H1 (cell line): ENCODE measurements around the gene OOSP3.

Source experiments
- CBX8 ChIP-seq: fragments of 300-800, 300-1000 bp; sonication (generic); IDR thresholded peaks from 2 replicates; pipeline ENCODE4 v1.7.1; 2016; ENCODE audit warnings: low read depth, low read length, borderline replicate concordance
- EGR1 ChIP-seq: IDR thresholded peaks from 2 replicates; pipeline ENCODE4 v1.6.1; 2011; ENCODE audit warnings: low read depth, low read length, borderline replicate concordance
- EP300 ChIP-seq, 2 experiments: IDR thresholded peaks; 1 replicate in 1 of 2; 2 replicates in 1 of 2; pipeline ENCODE4 v1.6.1; 2011 to 2012; ENCODE audit warnings: low read depth in 2 of 2, low read length in 2 of 2, mild to moderate bottlenecking in 2 of 2, borderline replicate concordance in 1 of 2, inconsistent platforms in 1 of 2, moderate library complexity in 1 of 2
- EZH2 ChIP-seq: fragments of 200-600 bp; sonication (generic); IDR thresholded peaks from 2 replicates; pipeline ENCODE4 v1.7.1; 2012; ENCODE audit warnings: low read depth, mild to moderate bottlenecking, moderate library complexity, low read length, inconsistent platforms; ENCODE audit not compliant: severe bottlenecking
- HDAC2 ChIP-seq, 2 experiments: fragments of 300-600 bp in 1 of 2; sonication (generic) in 1 of 2; IDR thresholded peaks; 2 replicates each; pipeline ENCODE4 v1.6.1; 2011 to 2012; ENCODE audit warnings: low read depth in 2 of 2, low read length in 2 of 2, mild to moderate bottlenecking in 2 of 2, moderate library complexity in 2 of 2, borderline replicate concordance in 1 of 2, inconsistent platforms in 1 of 2
- KDM4A ChIP-seq: IDR thresholded peaks from one replicate; pipeline ENCODE4 v1.7.1; 2012; ENCODE audit warnings: low read depth, mild to moderate bottlenecking, moderate library complexity, low read length, inconsistent platforms; ENCODE audit not compliant: severe bottlenecking
- POLR2AphosphoS5 ChIP-seq: IDR thresholded peaks from 2 replicates; pipeline ENCODE4 v1.6.1; 2011; ENCODE audit warnings: low read depth, low read length
- RNF2 ChIP-seq: fragments of 200-900, 300-1000 bp; sonication (generic); IDR thresholded peaks from 2 replicates; pipeline ENCODE4 v1.7.1; 2016; ENCODE audit warnings: borderline replicate concordance, low read depth, mild to moderate bottlenecking, antibody characterized with exemption, low read length; ENCODE audit not compliant: poor library complexity, severe bottlenecking; ENCODE audit errors: missing control alignments
- ZNF274 ChIP-seq: IDR thresholded peaks from 2 replicates; pipeline ENCODE4 v1.7.0; 2012; ENCODE audit warnings: low read length, borderline replicate concordance; ENCODE audit errors: extremely low read depth
- TF ChIP-seq, protein P1 (sequence below), 3 experiments: IDR thresholded peaks; 1 replicate in 2 of 3; 2 replicates in 1 of 3; pipeline versions ENCODE4 v1.5.1 to v1.6.1; 2011; ENCODE audit warnings: low read length in 3 of 3, mild to moderate bottlenecking in 3 of 3, inconsistent platforms in 2 of 3, low read depth in 1 of 3, moderate library complexity in 1 of 3; ENCODE audit not compliant: insufficient read depth in 1 of 3; ENCODE audit errors: control extremely low read depth in 1 of 3

DNA sequence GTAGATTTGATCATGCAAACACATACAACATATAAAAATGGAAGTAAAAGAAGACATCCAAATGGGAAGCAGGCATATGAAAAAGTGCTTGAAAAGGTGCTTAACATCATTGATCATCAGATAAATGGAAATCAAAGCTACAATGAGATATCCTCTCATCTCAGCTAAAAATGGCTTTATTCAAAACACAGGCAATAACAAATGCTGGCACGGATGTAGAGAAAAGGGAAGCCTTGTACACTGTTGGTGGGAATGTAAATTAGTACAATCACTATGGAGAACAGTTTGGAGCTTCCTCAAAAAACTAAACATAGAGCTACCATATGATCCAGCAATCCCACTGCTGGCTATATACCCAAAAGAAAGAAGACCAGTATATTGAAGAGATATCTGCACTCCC lies 11.7 kb upstream of the OOSP3 start:
- TF ChIP-seq POLR2AphosphoS5 (no peak), ZNF274 (no peak), HDAC2 (IDR thresholded peaks at IDR 0.05; ENCODE audit: borderline replicate concordance in 1 of 2, low read depth in 2 of 2, low read length in 2 of 2) (no peak), CBX8 (no peak), EZH2 (no peak), KDM4A (no peak), EP300 (IDR thresholded peaks at IDR 0.05; ENCODE audit: borderline replicate concordance in 1 of 2, low read depth in 2 of 2, low read length in 2 of 2) (no peak), RNF2 (no peak), EGR1 (no peak)
- TF ChIP-seq, protein P1, sequence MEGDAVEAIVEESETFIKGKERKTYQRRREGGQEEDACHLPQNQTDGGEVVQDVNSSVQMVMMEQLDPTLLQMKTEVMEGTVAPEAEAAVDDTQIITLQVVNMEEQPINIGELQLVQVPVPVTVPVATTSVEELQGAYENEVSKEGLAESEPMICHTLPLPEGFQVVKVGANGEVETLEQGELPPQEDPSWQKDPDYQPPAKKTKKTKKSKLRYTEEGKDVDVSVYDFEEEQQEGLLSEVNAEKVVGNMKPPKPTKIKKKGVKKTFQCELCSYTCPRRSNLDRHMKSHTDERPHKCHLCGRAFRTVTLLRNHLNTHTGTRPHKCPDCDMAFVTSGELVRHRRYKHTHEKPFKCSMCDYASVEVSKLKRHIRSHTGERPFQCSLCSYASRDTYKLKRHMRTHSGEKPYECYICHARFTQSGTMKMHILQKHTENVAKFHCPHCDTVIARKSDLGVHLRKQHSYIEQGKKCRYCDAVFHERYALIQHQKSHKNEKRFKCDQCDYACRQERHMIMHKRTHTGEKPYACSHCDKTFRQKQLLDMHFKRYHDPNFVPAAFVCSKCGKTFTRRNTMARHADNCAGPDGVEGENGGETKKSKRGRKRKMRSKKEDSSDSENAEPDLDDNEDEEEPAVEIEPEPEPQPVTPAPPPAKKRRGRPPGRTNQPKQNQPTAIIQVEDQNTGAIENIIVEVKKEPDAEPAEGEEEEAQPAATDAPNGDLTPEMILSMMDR (IDR thresholded peaks at IDR 0.05; ENCODE audit: control extremely low read depth in 1 of 3, insufficient read depth in 1 of 3, low read depth in 1 of 3, low read length in 3 of 3), result no peak
